Suprapubic skin (tissue), 4 donors: ENCODE data around the gene CLTB. TPM values are rescaled to one million over a fixed set of nuclear protein-coding genes. Genes with fewer than 3 reads are reported as not detected.

Experiments
- DNase-seq, 2 donors: peaks; one replicate each; pipeline ENCODE4 v3.0.0-alpha.2; 2019; ENCODE audit warnings: low spot score in 2 of 2
- H3K27ac ChIP-seq: fragments of 200-600 bp; sonication (generic); one replicate; pipeline ENCODE4 v1.5.1; 2019
- H3K27me3 ChIP-seq: fragments of 200-600 bp; sonication (generic); one replicate; pipeline ENCODE4 v1.5.1; 2019
- H3K36me3 ChIP-seq: fragments of 200-600 bp; sonication (generic); one replicate; pipeline ENCODE4 v1.5.1; 2019
- H3K4me1 ChIP-seq: fragments of 200-600 bp; sonication (generic); one replicate; pipeline ENCODE4 v1.5.1; 2019
- H3K4me3 ChIP-seq: fragments of 200-600 bp; sonication (generic); one replicate; pipeline ENCODE4 v1.5.1; 2019; ENCODE audit warnings: mild to moderate bottlenecking
- H3K9me3 ChIP-seq: fragments of 200-600 bp; sonication (generic); one replicate; pipeline ENCODE4 v1.5.1; 2019
- CTCF ChIP-seq, 2 donors: fragments of 200-600 bp in 1 of 2; fragments of 450-650 bp in 1 of 2; sonication (generic) in 1 of 2; IDR thresholded peaks; one replicate each; pipeline ENCODE4 v1.5.1; 2016 to 2019; ENCODE audit warnings: antibody characterized with exemption in 2 of 2, mild to moderate bottlenecking in 1 of 2, moderate library complexity in 1 of 2
- EP300 ChIP-seq: sonication (generic); formaldehyde crosslinking; IDR thresholded peaks from one replicate; pipeline ENCODE4 v1.6.1; 2017; ENCODE audit warnings: antibody characterized with exemption
- POLR2A ChIP-seq, 2 donors: fragments of 450-650 bp; IDR thresholded peaks; one replicate each; pipeline ENCODE4 v1.6.1; 2017; ENCODE audit warnings: antibody characterized with exemption in 2 of 2, mild to moderate bottlenecking in 2 of 2, moderate library complexity in 2 of 2
- POLR2AphosphoS5 ChIP-seq, 3 donors: sonication (generic); formaldehyde crosslinking; IDR thresholded peaks; one replicate each; pipeline ENCODE4 v1.6.1; 2017; ENCODE audit warnings: antibody characterized with exemption in 3 of 3
- WGBS: methylation state at CpG from one replicate; pipeline ENCODE4 v1.1.5; 2018; 5-methylcytosine and 5-hydroxymethylcytosine counted together
- total RNA-seq, 4 donors: library from RNA; depleted of rRNA; stranded (reverse); fragments of >200 nt; gene quantifications; one replicate each; pipeline ENCODE4 v1.1.0, GENCODE V29; 2016

The CLTB gene
- total RNA-seq, 4 donors from 2014 or later = 298 to 644 (median 435) TPM

- DNase-seq = no peak
- WGBS = 83% methylated on average over 12 of the region's 12 CpGs
- H3K27me3 ChIP-seq = peaks cover 3% of the 10 kb centered on the region
Measured at GRCh38 chr5:176438959-176439757, 22.8 kb upstream of the CLTB start.

GRCh38 chr5:176436656-176437055, 20.3 kb upstream of the CLTB start:
- no peaks in the 10 kb centered on the region for H3K4me1 ChIP-seq
- WGBS = 37% methylated on average over 5 of the region's 5 CpGs
- TF ChIP-seq POLR2A (IDR thresholded peaks at IDR 0.05) (no peak), CTCF (IDR thresholded peaks at IDR 0.05) (no peak), EP300 (no peak), POLR2AphosphoS5 (IDR thresholded peaks at IDR 0.05) (no peak)
- peaks cover 3% of the 10 kb centered on the region for H3K27me3 ChIP-seq
- H3K9me3 ChIP-seq = no peaks in the 10 kb centered on the region
- no peaks in the 10 kb centered on the region for H3K36me3 ChIP-seq
- H3K4me3 ChIP-seq = no peak overlapping the region
- H3K27ac ChIP-seq = no peak overlapping the region
- DNase-seq = no peak

More at GRCh38 chr5:176438959-176439757, 22.8 kb upstream of the CLTB start:
- Histone ChIP-seq H3K36me3 (no peaks in the 10 kb centered on the region), H3K27ac (no peak overlapping the region), H3K4me3 (no peak overlapping the region), H3K9me3 (no peaks in the 10 kb centered on the region), H3K4me1 (no peaks in the 10 kb centered on the region)
- TF ChIP-seq POLR2AphosphoS5 (IDR thresholded peaks at IDR 0.05) (no peak), POLR2A (IDR thresholded peaks at IDR 0.05) (no peak), EP300 (no peak), CTCF (IDR thresholded peaks at IDR 0.05) (no peak)

- DNase-seq = no peak
- H3K36me3 ChIP-seq = no peaks in the 10 kb centered on the region
- H3K4me1 ChIP-seq = no peaks in the 10 kb centered on the region
- H3K9me3 ChIP-seq = no peaks in the 10 kb centered on the region
- TF ChIP-seq POLR2A (IDR thresholded peaks at IDR 0.05) = no peak
- no peak for TF ChIP-seq CTCF (IDR thresholded peaks at IDR 0.05)
- TF ChIP-seq EP300 = no peak
- TF ChIP-seq POLR2AphosphoS5 (IDR thresholded peaks at IDR 0.05) = no peak
- H3K27ac ChIP-seq = no peak overlapping the region
- no peaks in the 10 kb centered on the region for H3K27me3 ChIP-seq
- H3K4me3 ChIP-seq = no peak overlapping the region
- 90% methylated on average over 5 of the region's 5 CpGs for WGBS
Measured at GRCh38 chr5:176432707-176433106, 16.4 kb upstream of the CLTB start.

- WGBS = 61% methylated on average over 4 of the region's 4 CpGs
- H3K4me1 ChIP-seq = no peaks in the 10 kb centered on the region
- H3K36me3 ChIP-seq = no peaks in the 10 kb centered on the region
- DNase-seq = no peak
- TF ChIP-seq POLR2A (IDR thresholded peaks at IDR 0.05) = no peak
- no peak overlapping the region for H3K27ac ChIP-seq
- H3K4me3 ChIP-seq = no peak overlapping the region
- no peaks in the 10 kb centered on the region for H3K27me3 ChIP-seq
- no peaks in the 10 kb centered on the region for H3K9me3 ChIP-seq
Measured at GRCh38 chr5:176429972-176430371, 13.6 kb upstream of the CLTB start.

- Histone ChIP-seq H3K27me3 (no peaks in the 10 kb centered on the region), H3K9me3 (no peaks in the 10 kb centered on the region), H3K36me3 (no peaks in the 10 kb centered on the region), H3K4me3 (no peak overlapping the region), H3K27ac (no peak overlapping the region), H3K4me1 (no peaks in the 10 kb centered on the region)
- no peak for TF ChIP-seq POLR2AphosphoS5 (IDR thresholded peaks at IDR 0.05)
- TF ChIP-seq CTCF (IDR thresholded peaks at IDR 0.05) = no peak
- no peak for TF ChIP-seq EP300
- TF ChIP-seq POLR2A (IDR thresholded peaks at IDR 0.05) = no peak
- DNase-seq = no peak
- 70% methylated on average over 4 of the region's 4 CpGs for WGBS
Measured at GRCh38 chr5:176427971-176428370, 11.6 kb upstream of the CLTB start.
